ENCODE results near the gene DUS4L.

The DUS4L gene

GRCh38 chr7:107597582-107597916 is 33.8 kb downstream of the DUS4L start:
- H3K27me3 ChIP-seq (ENCODE audit: control insufficient read depth, insufficient read depth, low read length), result no peaks in the 10 kb centered on the region
- no peaks in the 10 kb centered on the region; the same call in 1 of the 2 replicates for H3K4me1 ChIP-seq (ENCODE audit: control insufficient read depth, insufficient read depth, low read length)
- H3K36me3 ChIP-seq (ENCODE audit: control insufficient read depth, insufficient read depth, low read length), result peaks cover 5% of the 10 kb centered on the region; the same call in 1 of the 2 replicates
- H3K9ac ChIP-seq (ENCODE audit: low read length), result no peak overlapping the region
- no peak overlapping the region for H3K27ac ChIP-seq (ENCODE audit: low read depth, low read length)
- no peaks in the 10 kb centered on the region for H3K9me3 ChIP-seq (ENCODE audit: control insufficient read depth, insufficient read depth, low read depth, low read length)
- no peak overlapping the region for H3K4me3 ChIP-seq (ENCODE audit: low read depth, low read length)

- H3K27me3 ChIP-seq (ENCODE audit: control insufficient read depth, insufficient read depth, low read length), result no peaks in the 10 kb centered on the region
- H3K9me3 ChIP-seq (ENCODE audit: control insufficient read depth, insufficient read depth, low read depth, low read length), result no peaks in the 10 kb centered on the region
- H3K27ac ChIP-seq (ENCODE audit: low read depth, low read length), result no peak overlapping the region
- no peak overlapping the region for H3K4me3 ChIP-seq (ENCODE audit: low read depth, low read length)
- H3K36me3 ChIP-seq (ENCODE audit: control insufficient read depth, insufficient read depth, low read length), result peaks cover 5% of the 10 kb centered on the region; the same call in 1 of the 2 replicates
- no peak overlapping the region for H3K9ac ChIP-seq (ENCODE audit: low read length)
- H3K4me1 ChIP-seq (ENCODE audit: control insufficient read depth, insufficient read depth, low read length), result no peaks in the 10 kb centered on the region; the same call in 1 of the 2 replicates
These were observed 34.2 kb downstream of the DUS4L start for GRCh38 chr7:107597953-107598352.

GRCh38 chr7:107599262-107599661 is 35.5 kb downstream of the DUS4L start:
- no peak overlapping the region for H3K9ac ChIP-seq (ENCODE audit: low read length)

GRCh38 chr7:107600816-107601215 is 37.0 kb downstream of the DUS4L start:
- no peak overlapping the region for H3K4me3 ChIP-seq (ENCODE audit: low read depth, low read length)
- H3K27me3 ChIP-seq (ENCODE audit: control insufficient read depth, insufficient read depth, low read length), result no peaks in the 10 kb centered on the region
- H3K9me3 ChIP-seq (ENCODE audit: control insufficient read depth, insufficient read depth, low read depth, low read length), result no peaks in the 10 kb centered on the region
- no peaks in the 10 kb centered on the region; the same call in 1 of the 2 replicates for H3K36me3 ChIP-seq (ENCODE audit: control insufficient read depth, insufficient read depth, low read length)
- H3K27ac ChIP-seq (ENCODE audit: low read depth, low read length), result no peak overlapping the region
- H3K4me1 ChIP-seq (ENCODE audit: control insufficient read depth, insufficient read depth, low read length), result no peaks in the 10 kb centered on the region; the same call in 1 of the 2 replicates
- H3K9ac ChIP-seq (ENCODE audit: low read length), result no peak overlapping the region

More at GRCh38 chr7:107599262-107599661, 35.5 kb downstream of the DUS4L start:
- Histone ChIP-seq H3K27ac (ENCODE audit: low read depth, low read length) (no peak overlapping the region), H3K4me3 (ENCODE audit: low read depth, low read length) (no peak overlapping the region), H3K27me3 (ENCODE audit: control insufficient read depth, insufficient read depth, low read length) (no peaks in the 10 kb centered on the region), H3K36me3 (ENCODE audit: control insufficient read depth, insufficient read depth, low read length) (peaks cover 5% of the 10 kb centered on the region; the same call in 1 of the 2 replicates), H3K9me3 (ENCODE audit: control insufficient read depth, insufficient read depth, low read depth, low read length) (no peaks in the 10 kb centered on the region), H3K4me1 (ENCODE audit: control insufficient read depth, insufficient read depth, low read length) (no peaks in the 10 kb centered on the region; the same call in 1 of the 2 replicates)

GRCh38 chr7:107605218-107605815 is 41.5 kb downstream of the DUS4L start:
- no peaks in the 10 kb centered on the region for H3K27me3 ChIP-seq (ENCODE audit: control insufficient read depth, insufficient read depth, low read length)
- no peaks in the 10 kb centered on the region for H3K9me3 ChIP-seq (ENCODE audit: control insufficient read depth, insufficient read depth, low read depth, low read length)
- no peak overlapping the region for H3K4me3 ChIP-seq (ENCODE audit: low read depth, low read length)
- no peaks in the 10 kb centered on the region; the same call in 1 of the 2 replicates for H3K36me3 ChIP-seq (ENCODE audit: control insufficient read depth, insufficient read depth, low read length)
- no peaks in the 10 kb centered on the region for H3K4me1 ChIP-seq (ENCODE audit: control insufficient read depth, insufficient read depth, low read length)
- no peak overlapping the region for H3K27ac ChIP-seq (ENCODE audit: low read depth, low read length)
- H3K9ac ChIP-seq (ENCODE audit: low read length), result no peak overlapping the region

DNA sequence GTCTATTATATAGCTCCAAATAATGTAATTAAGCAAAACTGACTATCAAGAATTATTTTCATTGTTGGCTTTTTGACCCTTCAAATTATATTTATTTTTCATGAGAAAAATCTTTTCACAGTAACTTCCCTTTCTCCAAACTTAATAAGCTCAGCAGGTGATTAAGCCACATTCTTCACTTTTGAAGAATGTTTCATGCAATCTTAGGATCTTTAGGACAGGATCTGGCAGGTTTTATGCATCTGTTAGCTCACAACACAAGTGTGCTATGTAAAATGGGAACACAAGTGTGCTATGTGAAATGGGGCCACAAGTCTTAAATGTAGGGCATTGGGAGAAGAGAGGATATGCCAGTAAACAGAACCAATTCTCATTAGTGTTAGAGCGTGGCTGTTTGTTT is 42.5 kb downstream of the DUS4L start:
- Histone ChIP-seq H3K27me3 (ENCODE audit: control insufficient read depth, insufficient read depth, low read length) (no peaks in the 10 kb centered on the region), H3K4me1 (ENCODE audit: control insufficient read depth, insufficient read depth, low read length) (no peaks in the 10 kb centered on the region), H3K27ac (ENCODE audit: low read depth, low read length) (no peak overlapping the region), H3K9me3 (ENCODE audit: control insufficient read depth, insufficient read depth, low read depth, low read length) (no peaks in the 10 kb centered on the region), H3K36me3 (ENCODE audit: control insufficient read depth, insufficient read depth, low read length) (no peaks in the 10 kb centered on the region), H3K4me3 (ENCODE audit: low read depth, low read length) (no peak overlapping the region), H3K9ac (ENCODE audit: low read length) (no peak overlapping the region)

DNA sequence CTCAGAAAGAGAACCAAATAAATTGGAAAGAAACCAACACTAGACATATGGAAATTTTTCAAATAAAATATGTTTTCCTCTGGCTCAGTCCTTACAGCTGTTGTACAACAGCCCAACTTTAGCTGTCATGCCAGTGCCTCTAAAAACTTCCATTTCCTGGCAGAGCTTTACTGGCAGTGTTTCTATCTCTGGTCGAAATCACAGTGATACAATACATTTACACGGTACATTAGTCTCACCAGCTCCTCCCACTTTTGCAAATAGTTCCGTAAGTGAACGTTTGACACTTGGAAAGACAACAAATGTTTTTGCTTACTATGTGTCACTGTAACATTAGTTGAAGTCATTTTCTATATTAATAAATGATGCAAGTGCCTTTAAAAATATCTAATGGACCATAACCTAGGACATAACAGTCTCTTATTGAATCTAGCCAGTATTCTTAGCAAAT is 46.1 kb downstream of the DUS4L start:
- Histone ChIP-seq H3K9ac (ENCODE audit: low read length) (no peak overlapping the region), H3K36me3 (ENCODE audit: control insufficient read depth, insufficient read depth, low read length) (no peaks in the 10 kb centered on the region), H3K27ac (ENCODE audit: low read depth, low read length) (no peak overlapping the region), H3K9me3 (ENCODE audit: control insufficient read depth, insufficient read depth, low read depth, low read length) (no peaks in the 10 kb centered on the region), H3K27me3 (ENCODE audit: control insufficient read depth, insufficient read depth, low read length) (no peaks in the 10 kb centered on the region), H3K4me1 (ENCODE audit: control insufficient read depth, insufficient read depth, low read length) (no peaks in the 10 kb centered on the region), H3K4me3 (ENCODE audit: low read depth, low read length) (no peak overlapping the region)

DNA sequence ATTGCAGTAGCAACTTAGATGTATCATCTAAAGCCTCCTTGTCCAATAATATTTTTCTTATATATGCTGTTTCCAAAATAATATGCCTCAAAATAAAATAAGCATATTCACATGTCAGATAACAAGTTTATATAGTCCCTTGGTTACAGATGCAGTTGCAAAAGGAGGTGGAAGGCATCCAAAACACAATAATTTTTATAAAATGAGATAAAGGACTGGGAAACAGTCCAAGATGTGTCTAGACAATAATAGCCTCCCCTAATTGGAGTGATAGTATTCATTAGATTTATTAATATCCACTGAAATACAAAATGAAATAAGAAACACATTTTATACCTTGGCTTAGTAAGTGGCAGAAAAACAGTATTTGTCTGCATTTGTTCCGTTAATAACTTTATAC is 46.6 kb downstream of the DUS4L start:
- Histone ChIP-seq H3K9me3 (ENCODE audit: control insufficient read depth, insufficient read depth, low read depth, low read length) (no peaks in the 10 kb centered on the region), H3K4me3 (ENCODE audit: low read depth, low read length) (no peak overlapping the region), H3K4me1 (ENCODE audit: control insufficient read depth, insufficient read depth, low read length) (no peaks in the 10 kb centered on the region), H3K27me3 (ENCODE audit: control insufficient read depth, insufficient read depth, low read length) (no peaks in the 10 kb centered on the region), H3K27ac (ENCODE audit: low read depth, low read length) (no peak overlapping the region), H3K9ac (ENCODE audit: low read length) (no peak overlapping the region), H3K36me3 (ENCODE audit: control insufficient read depth, insufficient read depth, low read length) (no peaks in the 10 kb centered on the region)

DNA sequence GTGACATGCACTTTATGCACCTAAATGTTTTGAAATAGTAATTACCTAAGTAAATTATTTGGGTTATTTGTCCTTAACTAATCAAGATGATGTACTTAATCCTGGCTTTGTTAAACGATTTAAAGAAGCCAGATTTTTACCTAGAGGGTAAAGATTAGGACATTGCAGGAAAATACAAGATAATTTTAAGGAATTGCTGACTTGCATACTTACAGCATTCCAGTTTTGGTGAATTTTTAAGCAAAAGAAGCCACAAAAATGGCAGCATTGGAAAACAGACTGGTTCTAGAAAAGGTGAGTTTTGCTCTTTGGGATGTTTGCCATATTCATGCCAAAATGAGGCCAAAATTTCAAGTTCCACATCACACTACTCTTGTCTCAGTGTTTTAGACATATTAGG is 49.7 kb downstream of the DUS4L start:
- H3K9ac ChIP-seq (ENCODE audit: low read length), result no peak overlapping the region
- H3K9me3 ChIP-seq (ENCODE audit: control insufficient read depth, insufficient read depth, low read depth, low read length), result no peaks in the 10 kb centered on the region
- H3K4me3 ChIP-seq (ENCODE audit: low read depth, low read length), result no peak overlapping the region
- no peaks in the 10 kb centered on the region for H3K4me1 ChIP-seq (ENCODE audit: control insufficient read depth, insufficient read depth, low read length)
- H3K36me3 ChIP-seq (ENCODE audit: control insufficient read depth, insufficient read depth, low read length), result no peaks in the 10 kb centered on the region
- no peaks in the 10 kb centered on the region for H3K27me3 ChIP-seq (ENCODE audit: control insufficient read depth, insufficient read depth, low read length)
- no peak overlapping the region for H3K27ac ChIP-seq (ENCODE audit: low read depth, low read length)

GRCh38 chr7:107613948-107614347 is 50.2 kb downstream of the DUS4L start:
- H3K4me1 ChIP-seq (ENCODE audit: control insufficient read depth, insufficient read depth, low read length), result no peaks in the 10 kb centered on the region
- H3K9me3 ChIP-seq (ENCODE audit: control insufficient read depth, insufficient read depth, low read depth, low read length), result no peaks in the 10 kb centered on the region
- no peaks in the 10 kb centered on the region for H3K36me3 ChIP-seq (ENCODE audit: control insufficient read depth, insufficient read depth, low read length)
- no peak overlapping the region for H3K4me3 ChIP-seq (ENCODE audit: low read depth, low read length)
- no peak overlapping the region for H3K27ac ChIP-seq (ENCODE audit: low read depth, low read length)
- no peaks in the 10 kb centered on the region for H3K27me3 ChIP-seq (ENCODE audit: control insufficient read depth, insufficient read depth, low read length)
- H3K9ac ChIP-seq (ENCODE audit: low read length), result no peak overlapping the region

- Histone ChIP-seq H3K27ac (ENCODE audit: low read depth, low read length) (no peak overlapping the region), H3K27me3 (ENCODE audit: control insufficient read depth, insufficient read depth, low read length) (no peaks in the 10 kb centered on the region), H3K9me3 (ENCODE audit: control insufficient read depth, insufficient read depth, low read depth, low read length) (no peaks in the 10 kb centered on the region), H3K4me3 (ENCODE audit: low read depth, low read length) (no peak overlapping the region), H3K9ac (ENCODE audit: low read length) (no peak overlapping the region), H3K36me3 (ENCODE audit: control insufficient read depth, insufficient read depth, low read length) (no peaks in the 10 kb centered on the region), H3K4me1 (ENCODE audit: control insufficient read depth, insufficient read depth, low read length) (no peaks in the 10 kb centered on the region)
These were observed 50.7 kb downstream of the DUS4L start for GRCh38 chr7:107614425-107614824.
